ENCODE results near the gene SRR.

SRR gene

GRCh38 chr17:2373179-2373578, 69.4 kb downstream of the SRR start:
- no peak for DNase-seq

All from NCI-H1105 treated with DMSO at 0.1 percent for 48 hours (cell line).